Measurements from ENCODE around the gene HK3. TPM values are rescaled to one million over a fixed set of nuclear protein-coding genes. Genes with fewer than 3 reads are reported as not detected.

The HK3 gene
- total and polyA plus RNA-seq, 2 of the 8 experiments (the other 6 are each of a cell fraction or from before 2014, with no cell fraction given): not detected

DNA sequence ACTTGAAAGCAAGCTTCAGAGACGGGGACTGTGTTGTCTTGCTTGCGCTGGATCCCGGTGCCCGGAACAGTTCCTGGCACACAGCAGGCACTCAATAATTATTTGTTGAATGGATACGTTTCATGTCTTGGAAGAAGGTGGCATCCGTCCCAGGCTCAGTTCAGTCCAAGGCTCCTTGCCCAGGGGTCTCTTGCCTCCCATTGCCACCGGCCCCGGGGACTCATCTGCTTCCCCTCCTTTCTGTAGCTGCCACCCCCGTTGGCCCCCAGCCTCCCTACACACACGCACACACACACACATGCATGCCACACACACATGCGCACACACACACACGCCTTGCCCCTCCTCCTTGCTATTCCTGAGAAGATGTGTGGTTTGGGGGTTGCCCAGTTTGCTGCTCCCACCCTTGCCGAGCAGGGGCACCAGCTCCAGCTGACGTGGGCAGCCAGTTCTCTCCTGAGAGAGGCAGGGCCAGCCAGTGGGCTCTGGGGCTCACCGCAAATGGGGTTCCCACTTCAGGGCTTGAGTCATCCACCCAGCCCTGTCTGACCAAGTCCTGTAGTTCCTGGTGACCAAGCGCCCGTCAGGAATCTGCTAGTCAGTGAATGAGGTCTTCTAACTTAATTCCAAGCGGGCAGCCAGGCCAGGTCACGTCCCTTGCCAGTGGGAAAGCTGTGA, 41.8 kb downstream of the HK3 start:
- Histone ChIP-seq H3K79me2 (ENCODE audit: control insufficient read depth in 1 of 2, insufficient read depth in 2 of 2, low read length in 2 of 2) (no peaks in the 10 kb centered on the region), H3K27me3 (replicated peaks in 1 of 4; ENCODE audit: control insufficient read depth in 3 of 4, extremely low read depth in 1 of 4, insufficient read depth in 3 of 4, low read length in 3 of 4) (no peaks in the 10 kb centered on the region), H2BK15ac (ENCODE audit: low read length) (no peak overlapping the region), H2BK12ac (ENCODE audit: low read depth, low read length) (no peak overlapping the region), H3K9me3 (ENCODE audit: insufficient read depth in 2 of 2, low read depth in 1 of 2, low read length in 1 of 2) (no peaks in the 10 kb centered on the region), H3K23ac (ENCODE audit: insufficient read length) (no peak overlapping the region), H4K5ac (ENCODE audit: insufficient read length, low read depth, low read length) (no peak overlapping the region), H3K9ac (replicated peaks in 1 of 4; ENCODE audit: extremely low read depth in 1 of 4, low read depth in 3 of 4, low read length in 3 of 4) (no peak overlapping the region), H3K56ac (replicated peaks; ENCODE audit: insufficient read length, low read depth, low read length) (no peak overlapping the region), H3K4me2 (ENCODE audit: insufficient read depth in 1 of 2, low read depth in 2 of 2, low read length in 2 of 2) (no peak overlapping the region), H3K27ac (ENCODE audit: low read depth, low read length) (no peak overlapping the region), H3K23me2 (ENCODE audit: low read depth, low read length) (no peaks in the 10 kb centered on the region), H4K91ac (replicated peaks; ENCODE audit: insufficient read length, low read length) (no peak overlapping the region), H4K8ac (ENCODE audit: extremely low read depth, insufficient read depth, low read length) (no peak overlapping the region; the same call in 1 of the 2 replicates), H2AK5ac (ENCODE audit: low read depth, low read length) (no peak overlapping the region), H2BK20ac (ENCODE audit: low read length) (no peak overlapping the region), H3K36me3 (ENCODE audit: control insufficient read depth in 2 of 4, insufficient read depth in 4 of 4, low read length in 3 of 4) (no peaks in the 10 kb centered on the region), H4K20me1 (replicated peaks in 1 of 2; ENCODE audit: control insufficient read depth in 1 of 2, insufficient read depth in 2 of 2, low read length in 2 of 2) (peaks cover 0 to 1% of the 10 kb centered on the region in 2 experiments), H3K79me1 (ENCODE audit: low read depth, low read length) (no peaks in the 10 kb centered on the region), H3K4me1 (replicated peaks in 1 of 4; ENCODE audit: control insufficient read depth in 3 of 4, insufficient read depth in 4 of 4, low read length in 3 of 4) (peaks cover 0 to 5% (median 3%) of the 10 kb centered on the region in 4 experiments; a peak in 5 of 7 replicates), H3K18ac (ENCODE audit: extremely low read depth, low read length) (no peak overlapping the region; the same call in 1 of the 2 replicates), H2AFZ (ENCODE audit: low read length) (no peak overlapping the region), H3K4me3 (ENCODE audit: extremely low read depth in 1 of 4, insufficient read depth in 2 of 4, low read depth in 3 of 4, low read length in 4 of 4) (no peak overlapping the region), H2BK120ac (replicated peaks; ENCODE audit: low read depth, low read length) (no peak overlapping the region), H3K4ac (replicated peaks; ENCODE audit: insufficient read length, low read depth, low read length) (no peak overlapping the region), H3K14ac (ENCODE audit: insufficient read length) (no peak overlapping the region), H2BK5ac (ENCODE audit: low read depth, low read length) (no peak overlapping the region)
- WGBS, 2 experiments (ENCODE audit: extremely low coverage in 1 of 2, insufficient coverage in 1 of 2, insufficient read length in 1 of 2, insufficient replicate concordance in 2 of 2, low coverage in 1 of 2, low lambda C conversion rate in 2 of 2, missing lambda C conversion rate in 1 of 2): 82% methylated on average over 17 of the region's 19 CpGs; no CpG with 5 or more reads in 1 of the 2 experiments
- no peak for DNase-seq (ENCODE audit: low read depth in 1 of 2, low spot score in 2 of 2)
- ChIA-PET CTCF (ENCODE audit: partially characterized antibody) (interaction anchor here (0.6 to 4.9 kb wide), 4 partner anchors 12 to 196 kb away, joined by 3 to 17 read pairs (median 3); no protein-coding TSS in a partner anchor), POLR2A (ENCODE audit: partially characterized antibody) (interaction anchor here (0.7 kb wide), 1 partner anchor 323 kb away, joined by 3 read pairs; no protein-coding TSS in a partner anchor)
- no peak for FAIRE-seq
- no peak for TF ChIP-seq NRF1 (IDR thresholded peaks at IDR 0.05; ENCODE audit: low read depth, low read length)
- no peak for TF ChIP-seq SP2 (IDR thresholded peaks at IDR 0.05; ENCODE audit: low read length)
- TF ChIP-seq CHD2 (IDR thresholded peaks at IDR 0.05; ENCODE audit: low read length): no peak
- no peak for TF ChIP-seq CEBPB (IDR thresholded peaks at IDR 0.05; ENCODE audit: low read depth, low read length)
- no peak for TF ChIP-seq BRCA1 (IDR thresholded peaks at IDR 0.05; ENCODE audit: low read depth, low read length)
- TF ChIP-seq JUND (IDR thresholded peaks at IDR 0.05; ENCODE audit: low read length): no peak

Data from H1 (cell line).